BLaER1 treated with 17β-estradiol and CSF1 and Interleukin-3, amounts not matched to agents 10 nM and 100 nM (cell line): ENCODE measurements around the gene EIF4E2.

Source experiments
- H3K27ac ChIP-seq, 11 experiments: shearing (Covaris generic); formaldehyde crosslinking; 2 replicates each; pipeline ENCODE4 v1.8.1; 2022
- H3K27me3 ChIP-seq, 11 experiments: shearing (Covaris generic); formaldehyde crosslinking; 2 replicates each; pipeline ENCODE4 v1.8.1; 2022
- H3K36me3 ChIP-seq, 11 experiments: shearing (Covaris generic); formaldehyde crosslinking; 2 replicates each; pipeline ENCODE4 v1.8.1; 2022
- H3K4me1 ChIP-seq, 10 experiments: shearing (Covaris generic); formaldehyde crosslinking; 2 replicates each; pipeline ENCODE4 v1.8.1; 2022
- H3K4me2 ChIP-seq, 11 experiments: shearing (Covaris generic); formaldehyde crosslinking; 2 replicates each; pipeline ENCODE4 v1.8.1; 2022
- H3K4me3 ChIP-seq, 10 experiments: shearing (Covaris generic); formaldehyde crosslinking; 2 replicates each; pipeline ENCODE4 v1.8.1; 2022
- H3K9ac ChIP-seq, 11 experiments: shearing (Covaris generic); formaldehyde crosslinking; 2 replicates each; pipeline ENCODE4 v1.8.1; 2022
- H3K9me3 ChIP-seq, 11 experiments: shearing (Covaris generic); formaldehyde crosslinking; replicated peaks in 1 of 11; 2 replicates each; pipeline ENCODE4 v1.8.1; 2022
- H4K20me1 ChIP-seq, 11 experiments: shearing (Covaris generic); formaldehyde crosslinking; 2 replicates each; pipeline ENCODE4 v1.8.1; 2022
- Cebpa-rat ChIP-seq, 11 experiments: shearing (Covaris generic); IDR thresholded peaks; 2 replicates each; pipeline ENCODE4 v1.8.1; 2022

EIF4E2 gene

DNA sequence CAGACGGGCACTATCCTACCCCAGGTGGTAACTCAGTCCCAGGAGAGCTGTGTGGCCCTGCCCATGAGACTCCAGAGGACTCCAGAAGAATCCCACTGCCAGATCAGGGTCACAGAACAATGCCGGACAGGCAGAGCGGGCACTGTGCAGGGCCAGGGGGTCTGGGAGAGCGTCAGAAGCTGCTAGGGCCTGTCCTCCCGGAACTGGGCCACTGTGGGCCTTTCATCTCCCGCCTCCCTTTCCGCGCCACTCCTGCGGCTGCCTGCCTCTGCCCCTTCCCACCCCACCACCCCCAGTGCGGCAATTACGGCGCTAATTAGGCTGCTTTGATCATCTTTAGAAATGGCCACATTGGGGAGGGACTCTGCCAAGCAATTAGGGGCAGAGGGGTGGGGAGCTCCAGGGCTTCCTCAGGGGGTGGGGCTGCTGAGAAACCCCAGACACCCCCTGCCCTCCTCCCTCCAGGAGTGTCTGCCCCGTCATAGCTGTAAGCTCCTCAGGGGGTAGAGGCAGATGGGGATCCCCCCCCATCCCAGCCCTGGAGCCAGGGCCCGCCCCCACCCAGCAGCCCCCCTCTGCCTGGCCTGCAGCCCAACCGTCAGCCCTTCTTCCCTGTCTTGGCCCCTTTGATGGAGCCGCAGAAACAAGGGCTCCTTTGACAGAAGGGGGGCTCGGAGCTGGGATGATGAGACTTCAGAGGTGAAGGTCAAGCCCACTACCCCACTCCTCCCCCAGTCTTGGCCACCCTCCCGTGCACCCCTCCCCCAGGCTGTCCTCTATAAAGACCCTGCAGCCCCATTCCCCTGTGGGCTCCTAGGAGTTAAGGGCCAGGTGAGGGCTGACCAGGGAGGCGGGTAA, 30.7 kb upstream of the EIF4E2 start, which contains the start of gene PRSS56:
Gene PRSS56, plus strand, starts transcription at position 808 of the 858 bp plus-strand sequence. CDS start 211 bp downstream, outside the sequence.
- no peaks in the 10 kb centered on the region for H3K36me3 ChIP-seq
- H3K27ac ChIP-seq, result no peak within 1 kb of the TSS
- H3K27me3 ChIP-seq, result peaks cover 33 to 43% (median 38%) of the 10 kb centered on the region in 11 experiments
- TF ChIP-seq Cebpa-rat (IDR thresholded peaks at IDR 0.05), result no peak
- H4K20me1 ChIP-seq, result peaks cover 0 to 37% (median 15%) of the 10 kb centered on the region in 11 experiments; a peak in 19 of 22 replicates
- no peak within 1 kb of the TSS for H3K4me2 ChIP-seq
- peaks cover 21 to 33% (median 31%) of the 10 kb centered on the region in 10 experiments; a peak in 19 of 20 replicates for H3K4me1 ChIP-seq
- H3K9me3 ChIP-seq, result no peaks in the 10 kb centered on the region
- no peak within 1 kb of the TSS for H3K9ac ChIP-seq
- H3K4me3 ChIP-seq, result no peak within 1 kb of the TSS

DNA sequence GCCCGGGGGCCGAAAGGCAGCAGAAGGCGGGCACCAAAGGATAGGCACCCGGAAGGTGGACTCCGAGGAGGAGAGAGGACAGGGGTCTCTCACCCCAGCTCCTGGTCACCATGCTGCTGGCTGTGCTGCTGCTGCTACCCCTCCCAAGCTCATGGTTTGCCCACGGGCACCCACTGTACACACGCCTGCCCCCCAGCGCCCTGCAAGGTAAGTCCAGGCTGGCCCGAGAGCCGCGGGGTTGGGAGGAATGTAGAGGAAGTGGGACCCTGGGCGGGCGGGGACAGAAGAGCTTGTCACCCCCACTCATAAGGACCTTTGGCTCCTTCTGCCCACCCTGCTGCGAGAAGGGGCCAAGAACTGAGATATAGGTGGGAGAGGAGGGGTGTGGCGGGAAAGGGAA, 30.0 kb upstream of the EIF4E2 start:
- Histone ChIP-seq H3K27me3 (peaks cover 33 to 47% (median 38%) of the 10 kb centered on the region in 11 experiments), H3K27ac (no peak overlapping the region), H4K20me1 (peaks cover 0 to 37% (median 15%) of the 10 kb centered on the region in 11 experiments; a peak in 19 of 22 replicates), H3K36me3 (no peaks in the 10 kb centered on the region), H3K4me2 (no peak overlapping the region), H3K4me1 (peaks cover 21 to 40% (median 37%) of the 10 kb centered on the region in 10 experiments; a peak in 19 of 20 replicates), H3K9me3 (no peaks in the 10 kb centered on the region), H3K4me3 (no peak overlapping the region), H3K9ac (no peak overlapping the region)
- no peak for TF ChIP-seq Cebpa-rat (IDR thresholded peaks at IDR 0.05)

DNA sequence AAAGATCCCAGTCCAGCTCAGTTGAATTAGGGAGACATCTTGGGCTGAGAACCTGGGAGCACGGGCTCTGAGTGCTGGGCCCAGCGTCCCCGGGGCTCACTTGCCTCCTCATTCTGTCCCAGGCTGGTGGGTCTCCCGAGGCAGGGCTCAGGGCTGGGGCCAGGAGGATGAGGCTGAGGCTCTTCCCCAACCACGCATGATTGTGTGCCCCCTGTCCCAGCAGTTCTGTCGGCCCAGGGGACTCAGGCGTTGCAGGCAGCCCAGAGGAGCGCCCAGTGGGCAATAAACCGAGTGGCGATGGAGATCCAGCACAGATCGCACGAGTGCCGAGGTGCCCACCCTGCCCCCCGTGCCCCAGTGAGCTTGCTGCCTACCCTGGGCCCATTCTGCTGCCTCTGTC, 29.4 kb upstream of the EIF4E2 start:
- Histone ChIP-seq H3K27ac (no peak overlapping the region), H3K4me3 (no peak overlapping the region), H3K36me3 (no peaks in the 10 kb centered on the region), H3K4me1 (peaks cover 21 to 43% (median 38%) of the 10 kb centered on the region in 10 experiments; a peak in 19 of 20 replicates), H3K4me2 (peak overlapping the region in 2 of 11 experiments; percentile 97 to 100; a peak in 4 of 22 replicates), H3K27me3 (peaks cover 33 to 47% (median 38%) of the 10 kb centered on the region in 11 experiments), H3K9me3 (no peaks in the 10 kb centered on the region), H4K20me1 (peaks cover 0 to 37% (median 15%) of the 10 kb centered on the region in 11 experiments; a peak in 19 of 22 replicates), H3K9ac (no peak overlapping the region)
- no peak for TF ChIP-seq Cebpa-rat (IDR thresholded peaks at IDR 0.05)

DNA sequence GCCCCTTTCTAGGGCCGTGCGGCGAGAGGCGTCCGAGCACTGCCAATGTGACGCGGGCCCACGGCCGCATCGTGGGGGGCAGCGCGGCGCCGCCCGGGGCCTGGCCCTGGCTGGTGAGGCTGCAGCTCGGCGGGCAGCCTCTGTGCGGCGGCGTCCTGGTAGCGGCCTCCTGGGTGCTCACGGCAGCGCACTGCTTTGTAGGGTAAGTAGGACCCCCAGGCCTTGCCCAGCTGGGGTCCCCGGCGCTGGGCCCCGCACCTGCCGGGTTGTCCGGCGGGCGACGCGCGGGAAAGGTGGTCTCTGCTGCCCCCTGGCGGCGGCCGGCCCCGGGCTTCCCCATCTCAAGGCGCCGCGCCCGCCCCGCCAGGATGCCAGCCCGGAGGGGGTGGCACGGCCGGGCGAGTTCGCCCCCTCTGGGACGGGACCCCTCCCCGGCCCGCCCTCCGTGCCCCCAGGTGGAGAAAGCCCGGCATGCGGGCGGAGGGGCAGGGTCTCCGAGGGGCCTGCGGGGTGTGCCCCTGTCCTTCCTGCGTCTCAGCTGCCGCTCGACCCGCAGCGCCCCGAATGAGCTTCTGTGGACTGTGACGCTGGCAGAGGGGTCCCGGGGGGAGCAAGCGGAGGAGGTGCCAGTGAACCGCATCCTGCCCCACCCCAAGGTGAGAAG, 28.4 kb upstream of the EIF4E2 start:
- Histone ChIP-seq H3K36me3 (no peaks in the 10 kb centered on the region), H3K9me3 (no peaks in the 10 kb centered on the region), H4K20me1 (peaks cover 0 to 30% (median 15%) of the 10 kb centered on the region in 11 experiments; a peak in 19 of 22 replicates), H3K27ac (no peak overlapping the region), H3K4me2 (peak overlapping the region; percentile 87 to 100 (median 94)), H3K27me3 (peaks cover 33 to 47% (median 38%) of the 10 kb centered on the region in 11 experiments), H3K4me1 (peaks cover 21 to 46% (median 38%) of the 10 kb centered on the region in 10 experiments; a peak in 19 of 20 replicates), H3K9ac (peak overlapping the region in 3 of 11 experiments; percentile 42 to 60 (median 43); a peak in 3 of 22 replicates), H3K4me3 (peak overlapping the region; percentile 46 to 66 (median 53))
- no peak for TF ChIP-seq Cebpa-rat (IDR thresholded peaks at IDR 0.05)

DNA sequence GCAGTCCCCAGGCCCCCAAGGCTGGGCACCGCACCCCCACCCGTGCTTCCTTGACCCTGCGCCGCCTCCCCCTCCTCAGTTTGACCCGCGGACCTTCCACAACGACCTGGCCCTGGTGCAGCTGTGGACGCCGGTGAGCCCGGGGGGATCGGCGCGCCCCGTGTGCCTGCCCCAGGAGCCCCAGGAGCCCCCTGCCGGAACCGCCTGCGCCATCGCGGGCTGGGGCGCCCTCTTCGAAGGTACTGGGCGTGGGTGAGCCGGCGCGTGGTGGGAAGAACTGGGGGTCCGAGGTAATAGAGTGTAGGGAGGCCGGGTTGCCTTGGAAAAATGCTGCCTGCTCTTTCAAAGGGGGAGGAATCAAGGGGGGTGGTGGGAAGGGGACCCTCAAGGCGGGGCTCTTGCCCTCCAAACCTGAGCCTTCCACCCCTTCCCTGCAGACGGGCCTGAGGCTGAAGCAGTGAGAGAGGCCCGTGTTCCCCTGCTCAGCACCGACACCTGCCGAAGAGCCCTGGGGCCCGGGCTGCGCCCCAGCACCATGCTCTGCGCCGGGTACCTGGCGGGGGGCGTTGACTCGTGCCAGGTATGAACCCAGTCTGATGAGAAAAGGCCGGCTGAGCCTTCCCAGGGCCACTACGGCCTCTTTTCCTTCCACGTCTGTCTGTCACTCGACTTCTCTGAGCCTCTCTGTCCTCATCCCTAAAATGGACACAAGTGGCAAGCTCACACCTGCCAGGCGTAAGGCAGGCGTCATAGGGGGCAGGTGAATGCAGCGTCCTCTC, 27.7 kb upstream of the EIF4E2 start:
- peak overlapping the region in 3 of 11 experiments; percentile 42 to 60 (median 43); a peak in 2 of 22 replicates for H3K9ac ChIP-seq
- peaks cover 33 to 47% (median 38%) of the 10 kb centered on the region in 11 experiments for H3K27me3 ChIP-seq
- no peaks in the 10 kb centered on the region for H3K9me3 ChIP-seq
- H3K4me1 ChIP-seq, result peaks cover 21 to 49% (median 41%) of the 10 kb centered on the region in 10 experiments; a peak in 19 of 20 replicates
- no peak for TF ChIP-seq Cebpa-rat (IDR thresholded peaks at IDR 0.05)
- peak overlapping the region; percentile 90 to 100 (median 97) for H3K4me2 ChIP-seq
- peak overlapping the region; percentile 46 to 69 (median 60) for H3K4me3 ChIP-seq
- H3K36me3 ChIP-seq, result no peaks in the 10 kb centered on the region
- peaks cover 0 to 30% (median 15%) of the 10 kb centered on the region in 11 experiments; a peak in 19 of 22 replicates for H4K20me1 ChIP-seq
- no peak overlapping the region for H3K27ac ChIP-seq

DNA sequence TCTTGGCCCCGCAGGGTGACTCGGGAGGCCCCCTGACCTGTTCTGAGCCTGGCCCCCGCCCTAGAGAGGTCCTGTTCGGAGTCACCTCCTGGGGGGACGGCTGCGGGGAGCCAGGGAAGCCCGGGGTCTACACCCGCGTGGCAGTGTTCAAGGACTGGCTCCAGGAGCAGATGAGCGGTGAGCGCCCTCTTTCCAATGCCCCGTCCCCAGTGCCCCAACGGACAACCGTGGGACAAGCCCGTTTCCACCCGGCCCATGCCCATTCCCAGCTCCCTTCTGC, 27.1 kb upstream of the EIF4E2 start:
- peaks cover 0 to 30% (median 15%) of the 10 kb centered on the region in 11 experiments; a peak in 19 of 22 replicates for H4K20me1 ChIP-seq
- no peaks in the 10 kb centered on the region for H3K36me3 ChIP-seq
- H3K4me2 ChIP-seq, result peak overlapping the region; percentile 90 to 100 (median 97)
- peaks cover 24 to 54% (median 46%) of the 10 kb centered on the region in 10 experiments for H3K4me1 ChIP-seq
- no peak overlapping the region for H3K27ac ChIP-seq
- H3K9ac ChIP-seq, result peak overlapping the region in 4 of 11 experiments; percentile 49 to 68 (median 50); a peak in 5 of 22 replicates
- no peaks in the 10 kb centered on the region for H3K9me3 ChIP-seq
- H3K27me3 ChIP-seq, result peaks cover 33 to 47% (median 38%) of the 10 kb centered on the region in 11 experiments
- TF ChIP-seq Cebpa-rat (IDR thresholded peaks at IDR 0.05), result no peak
- peak overlapping the region; percentile 51 to 69 (median 60) for H3K4me3 ChIP-seq

DNA sequence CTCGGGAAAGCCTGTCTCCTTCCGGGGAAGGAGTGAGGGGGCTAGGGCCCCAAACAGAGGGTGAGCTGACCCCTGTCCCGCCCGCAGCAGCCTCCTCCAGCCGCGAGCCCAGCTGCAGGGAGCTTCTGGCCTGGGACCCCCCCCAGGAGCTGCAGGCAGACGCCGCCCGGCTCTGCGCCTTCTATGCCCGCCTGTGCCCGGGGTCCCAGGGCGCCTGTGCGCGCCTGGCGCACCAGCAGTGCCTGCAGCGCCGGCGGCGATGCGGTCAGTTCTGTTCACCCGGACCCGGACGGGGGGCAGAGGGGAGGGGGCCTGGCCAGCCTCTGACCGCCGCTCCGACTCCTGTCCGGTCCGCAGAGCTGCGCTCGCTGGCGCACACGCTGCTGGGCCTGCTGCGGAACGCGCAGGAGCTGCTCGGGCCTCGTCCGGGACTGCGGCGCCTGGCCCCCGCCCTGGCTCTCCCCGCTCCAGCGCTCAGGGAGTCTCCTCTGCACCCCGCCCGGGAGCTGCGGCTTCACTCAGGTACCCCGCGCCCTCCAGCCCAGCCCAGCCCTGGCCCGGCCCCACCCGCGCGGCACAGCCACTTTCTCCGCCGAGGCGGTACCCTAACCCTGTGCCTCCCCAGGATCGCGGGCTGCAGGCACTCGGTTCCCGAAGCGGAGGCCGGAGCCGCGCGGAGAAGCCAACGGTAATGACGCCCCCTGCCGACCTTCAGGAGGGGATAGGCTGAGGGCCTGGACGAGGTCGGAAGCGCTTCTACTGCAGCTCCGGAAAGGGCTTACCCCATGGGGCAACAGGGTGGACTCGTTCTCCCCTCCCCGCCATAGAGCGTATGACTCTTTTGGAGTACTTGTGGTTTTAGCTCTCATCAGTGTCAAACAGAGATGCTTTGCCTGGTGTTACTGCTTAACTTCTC, 26.5 kb upstream of the EIF4E2 start:
- Histone ChIP-seq H3K9ac (peak overlapping the region; percentile 19 to 68 (median 49); a peak in 16 of 22 replicates), H3K27me3 (peaks cover 33 to 47% (median 38%) of the 10 kb centered on the region in 11 experiments), H3K4me3 (peak overlapping the region; percentile 51 to 69 (median 60)), H3K27ac (no peak overlapping the region), H3K4me2 (peak overlapping the region; percentile 90 to 100 (median 97)), H4K20me1 (peaks cover 0 to 30% (median 15%) of the 10 kb centered on the region in 11 experiments; a peak in 19 of 22 replicates), H3K36me3 (no peaks in the 10 kb centered on the region), H3K4me1 (peaks cover 30 to 60% (median 52%) of the 10 kb centered on the region in 10 experiments), H3K9me3 (no peaks in the 10 kb centered on the region)
- TF ChIP-seq Cebpa-rat (IDR thresholded peaks at IDR 0.05), result no peak
